A549 (cell line): ENCODE measurements around the gene GPI. TPM values are rescaled to one million over a fixed set of nuclear protein-coding genes. Genes with fewer than 3 reads are reported as not detected.

ENCODE experiments used
- ATAC-seq, 2 experiments: fragments of 200-7000 bp in 1 of 2; fragments of >200 bp in 1 of 2; cut with Nextera tagmentation in 1 of 2; cut with Tn5 transposase in 1 of 2; 3 replicates each; pipeline versions ENCODE4 v1.8.0 to v1.9.1; 2018 to 2020; ENCODE audit warnings: mild to moderate bottlenecking in 1 of 2, moderate library complexity in 1 of 2
- CTCF ChIA-PET: fragments of 300-600 bp; sonication (Branson Sonifier 250); formaldehyde crosslinking; extraction: SDS; loops from one replicate; lab custom pipeline; 2021; ENCODE audit warnings: antibody characterized with exemption, inconsistent platforms; lab: Yijun Ruan, JAX
- POLR2A ChIA-PET: fragments of 350-600 bp; formaldehyde crosslinking; extraction: SDS; loops from one replicate; lab custom pipeline; 2021; ENCODE audit warnings: antibody characterized with exemption, inconsistent platforms; lab: Yijun Ruan, JAX
- DNase-seq, 2 experiments: peaks; one replicate each; pipeline versions ENCODE4 v3.0.0 to v3.0.0-alpha.2; 2011 to 2016; ENCODE audit warnings: low read depth in 1 of 2, low spot score in 1 of 2
- FAIRE-seq: peaks from 2 replicates; lab custom pipeline; 2011; peaks lifted over from hg19 to GRCh38; lab: Jason Lieb, UNC
- H3K27ac ChIP-seq, 2 experiments: fragments of >200 bp; sonication (Bioruptor Twin); formaldehyde crosslinking; 3 replicates each; pipeline ENCODE4 v1.5.1; 2016 to 2017
- H3K4me1 ChIP-seq: fragments of >200 bp; sonication (Bioruptor Twin); formaldehyde crosslinking; 3 replicates; pipeline ENCODE4 v1.6.1; 2016
- H3K4me2 ChIP-seq: fragments of >200 bp; sonication (Bioruptor Twin); formaldehyde crosslinking; 3 replicates; pipeline ENCODE4 v1.6.1; 2016
- H3K4me3 ChIP-seq: fragments of >200 bp; sonication (Bioruptor Twin); formaldehyde crosslinking; 3 replicates; pipeline ENCODE4 v1.5.1; 2016
- H3K9me3 ChIP-seq: fragments of >200 bp; sonication (Bioruptor Twin); formaldehyde crosslinking; 3 replicates; pipeline ENCODE4 v1.6.1; 2016
- BCL3 ChIP-seq: fragments of >200 bp; sonication (Bioruptor Twin); formaldehyde crosslinking; IDR thresholded peaks from 3 replicates; pipeline ENCODE4 v1.6.1; 2016
- BHLHE40 ChIP-seq: IDR thresholded peaks from 2 replicates; pipeline ENCODE4 v1.6.1; 2012; ENCODE audit warnings: low read depth, low read length, inconsistent platforms
- CHD4 ChIP-seq: fragments of 200-600 bp; sonication (generic); IDR thresholded peaks from 2 replicates; pipeline ENCODE4 v1.6.1; 2016; ENCODE audit warnings: antibody characterized with exemption, mild to moderate bottlenecking, borderline replicate concordance
- ESRRA ChIP-seq: fragments of 150-350 bp; IDR thresholded peaks from 2 replicates; pipeline ENCODE4 v1.6.1; 2014; ENCODE audit warnings: mild to moderate bottlenecking, low read length, borderline replicate concordance
- FOSB ChIP-seq: fragments of 250-450 bp; sonication (Bioruptor Pico); IDR thresholded peaks from 2 replicates; pipeline ENCODE4 v1.5.0; 2020; ENCODE audit warnings: mild to moderate bottlenecking, moderate library complexity
- FOSL2 ChIP-seq, 2 experiments: fragments of 450-650 bp in 1 of 2; fragments of >200 bp in 1 of 2; sonication (Bioruptor Twin) in 1 of 2; formaldehyde crosslinking; IDR thresholded peaks; 2 replicates each; pipeline versions ENCODE4 v1.5.0 to v1.6.1; 2016 to 2020; ENCODE audit warnings: mild to moderate bottlenecking in 1 of 2, moderate library complexity in 1 of 2
- FOXS1 ChIP-seq: fragments of 250-450 bp; sonication (Bioruptor Pico); IDR thresholded peaks from 2 replicates; pipeline ENCODE4 v1.5.0; 2020; ENCODE audit warnings: mild to moderate bottlenecking, moderate library complexity
- HDAC2 ChIP-seq: fragments of 200-600 bp; sonication (generic); IDR thresholded peaks from 2 replicates; pipeline ENCODE4 v1.6.1; 2016
- HES2 ChIP-seq: fragments of >200 bp; sonication (Bioruptor Twin); formaldehyde crosslinking; IDR thresholded peaks from 2 replicates; pipeline ENCODE4 v1.6.1; 2016
- HEYL ChIP-seq: fragments of 250-450 bp; sonication (Bioruptor Pico); IDR thresholded peaks from 2 replicates; pipeline ENCODE4 v1.8.0; 2021; ENCODE audit warnings: mild to moderate bottlenecking, moderate library complexity
- HOXA7 ChIP-seq: fragments of 250-450 bp; sonication (Bioruptor Pico); IDR thresholded peaks from 2 replicates; pipeline ENCODE4 v1.5.0; 2020; ENCODE audit warnings: mild to moderate bottlenecking, moderate library complexity
- HOXB5 ChIP-seq: fragments of 250-450 bp; sonication (Bioruptor Pico); IDR thresholded peaks from 2 replicates; pipeline ENCODE4 v1.5.0; 2020; ENCODE audit warnings: mild to moderate bottlenecking, moderate library complexity
- JUN ChIP-seq, 2 experiments: fragments of >200 bp; sonication (Bioruptor Twin); formaldehyde crosslinking; IDR thresholded peaks; 2 replicates in 1 of 2; 3 replicates in 1 of 2; pipeline ENCODE4 v1.6.1; 2016 to 2017
- KDM5A ChIP-seq: fragments of 200-600 bp; sonication (generic); IDR thresholded peaks from 2 replicates; pipeline ENCODE4 v1.6.1; 2016; ENCODE audit warnings: antibody characterized with exemption, mild to moderate bottlenecking
- MYC ChIP-seq: IDR thresholded peaks from 2 replicates; pipeline ENCODE4 v1.6.1; 2012; ENCODE audit warnings: mild to moderate bottlenecking, inconsistent platforms, low read length, improper control_type of control experiment, borderline replicate concordance
- NPAS2 ChIP-seq: fragments of 250-450 bp; sonication (Bioruptor Pico); IDR thresholded peaks from 2 replicates; pipeline ENCODE4 v1.8.0; 2022; ENCODE audit warnings: mild to moderate bottlenecking, moderate library complexity, borderline replicate concordance
- NR3C1 ChIP-seq: fragments of >200 bp; sonication (Bioruptor Twin); formaldehyde crosslinking; IDR thresholded peaks from 3 replicates; pipeline ENCODE4 v1.6.1; 2017
- PBX3 ChIP-seq: IDR thresholded peaks from 2 replicates; pipeline ENCODE4 v1.6.1; 2012
- TFCP2L1 ChIP-seq: fragments of 250-450 bp; sonication (Bioruptor Pico); IDR thresholded peaks from 2 replicates; pipeline ENCODE4 v1.5.0; 2021; ENCODE audit warnings: mild to moderate bottlenecking
- TP53 ChIP-seq: fragments of 250-450 bp; sonication (Bioruptor Pico); IDR thresholded peaks from 2 replicates; pipeline ENCODE4 v1.5.0; 2021; ENCODE audit warnings: mild to moderate bottlenecking, moderate library complexity
- ZC3H11A ChIP-seq: fragments of 450-650 bp; IDR thresholded peaks from 2 replicates; pipeline ENCODE4 v1.6.1; 2014; ENCODE audit warnings: antibody characterized with exemption, mild to moderate bottlenecking
- ZSCAN20 ChIP-seq: fragments of 250-450 bp; sonication (Bioruptor Pico); IDR thresholded peaks from 2 replicates; pipeline ENCODE4 v1.8.0; 2022; ENCODE audit warnings: mild to moderate bottlenecking, moderate library complexity
- WGBS: methylation state at CpG from one replicate; pipeline ENCODE4 v1.1.6; 2017; ENCODE audit errors: missing lambda C conversion rate; 5-methylcytosine and 5-hydroxymethylcytosine counted together
- polyA plus RNA-seq, 4 experiments: library from polyadenylated mRNA; depleted of rRNA in 3 of 4; stranded (reverse); fragments of >200 nt; fragmentation: RNase III in 1 of 4; extraction: RNeasy Plus Mini Kit Qiagen cat#74134 plus additional on column Dnase treatment in 1 of 4; gene quantifications; 2 replicates in 3 of 4; 3 replicates in 1 of 4; pipeline ENCODE4 v1.2.3, GENCODE V29; 2011 to 2017

The GPI gene
- polyA plus RNA-seq, 2 of the 4 experiments (the other 2 are of a cell fraction), result 548 to 565 TPM

- CTCF ChIA-PET, result interaction anchor here (0.7 to 4.9 kb wide), 10 partner anchors 9 to 40 kb away, joined by 3 to 32 read pairs (median 4); no protein-coding TSS in a partner anchor
- H3K9me3 ChIP-seq, result no peaks in the 10 kb centered on the region
- ATAC-seq (peak; percentile 44 to 69), FAIRE-seq (peak; percentile 23), DNase-seq (peak; percentile 36 to 43)
- no peak overlapping the region for H3K4me3 ChIP-seq
- no peak overlapping the region for H3K27ac ChIP-seq
- peak overlapping the region; percentile 29 for H3K4me2 ChIP-seq
- peaks cover 25% of the 10 kb centered on the region for H3K4me1 ChIP-seq
- POLR2A ChIA-PET, result interaction anchor here (1.1 kb wide), 1 partner anchor 43 kb away, joined by 3 read pairs; no protein-coding TSS in a partner anchor
- TF ChIP-seq ZC3H11A (no peak), FOSL2 (IDR thresholded peaks at IDR 0.05) (0 out of 2 replicates have a peak, but pooled peaks have one; percentile 22), FOSL2 (CRISPR knock-in tag; IDR thresholded peaks at IDR 0.05) (peak; percentile 63)
- WGBS, result 93% methylated on average over 5 of the region's 5 CpGs
These were observed 48.2 kb upstream of the GPI start for GRCh38 chr19:34316741-34317301.

GRCh38 chr19:34317311-34317927 lies 47.6 kb upstream of the GPI start:
- CTCF ChIA-PET, result interaction anchor here (1.0 to 4.9 kb wide), 4 partner anchors 14 to 29 kb away, joined by 3 to 32 read pairs (median 11); no protein-coding TSS in a partner anchor
- Histone ChIP-seq H3K4me3 (no peak overlapping the region), H3K4me1 (peaks cover 25% of the 10 kb centered on the region), H3K27ac (no peak overlapping the region), H3K4me2 (peak overlapping the region; percentile 29), H3K9me3 (no peaks in the 10 kb centered on the region)
- TF ChIP-seq NPAS2 (CRISPR knock-in tag) (no peak), ESRRA (no peak), PBX3 (no peak), HEYL (CRISPR knock-in tag) (no peak), KDM5A (no peak), JUN (IDR thresholded peaks at IDR 0.05) (no peak), HOXA7 (no peak), TFCP2L1 (CRISPR knock-in tag) (no peak)
- no peak for FAIRE-seq
- peak; percentile 38 to 49; a peak in 4 of 6 replicates for ATAC-seq
- POLR2A ChIA-PET, result interaction anchor here (1.1 kb wide), 1 partner anchor 42 kb away, joined by 3 read pairs; no protein-coding TSS in a partner anchor
- no peak for DNase-seq
- WGBS, result 92% methylated on average over 6 of the region's 6 CpGs

GRCh38 chr19:34319230-34319585 lies 45.8 kb upstream of the GPI start:
- no peak overlapping the region for H3K4me3 ChIP-seq
- whole genome bisulfite sequencing, result 89% methylated on average over 3 of the region's 3 CpGs
- H3K4me2 ChIP-seq, result no peak overlapping the region
- no peaks in the 10 kb centered on the region for H3K9me3 ChIP-seq
- ChIA-PET CTCF (interaction anchor here (0.6 to 4.9 kb wide), 7 partner anchors 10 to 157 kb away, joined by 3 to 32 read pairs (median 4); no protein-coding TSS in a partner anchor), POLR2A (no interaction called here)
- H3K27ac ChIP-seq, result no peak overlapping the region
- FAIRE-seq, result peak; percentile 84
- TF ChIP-seq BCL3, result no peak
- peaks cover 25% of the 10 kb centered on the region for H3K4me1 ChIP-seq
- no peak for DNase-seq
- no peak for ATAC-seq

GRCh38 chr19:34319785-34320184 lies 45.2 kb upstream of the GPI start:
- 93% methylated on average over 11 of the region's 11 CpGs for WGBS
- H3K4me1 ChIP-seq, result peaks cover 25% of the 10 kb centered on the region
- no peak for DNase-seq
- no peak for TF ChIP-seq KDM5A
- no peak for TF ChIP-seq NR3C1
- TF ChIP-seq ZSCAN20 (CRISPR knock-in tag), result no peak
- TF ChIP-seq FOSB (CRISPR knock-in tag), result no peak
- no peak for TF ChIP-seq HOXB5
- no peak for TF ChIP-seq CHD4
- no peak for TF ChIP-seq BCL3
- TF ChIP-seq HES2, result no peak
- no peak for TF ChIP-seq BHLHE40
- no peak for TF ChIP-seq HDAC2
- no peak for TF ChIP-seq MYC
- TF ChIP-seq TP53, result no peak
- no peak for TF ChIP-seq FOXS1 (CRISPR knock-in tag)
- H3K4me3 ChIP-seq, result no peak overlapping the region
- ATAC-seq, result no peak
- no peak for FAIRE-seq
- no peak overlapping the region for H3K4me2 ChIP-seq
- no peaks in the 10 kb centered on the region for H3K9me3 ChIP-seq
- ChIA-PET CTCF (interaction anchor here (0.7 to 4.9 kb wide), 5 partner anchors 10 to 27 kb away, joined by 3 to 32 read pairs (median 4); no protein-coding TSS in a partner anchor), POLR2A (no interaction called here)
- H3K27ac ChIP-seq, result no peak overlapping the region
